HG02763 (cell line): Measurements from ENCODE around the gene PLAAT4.
"Not testable (repeated sequence)": the region's sequence is repeated elsewhere in the genome, so short reads cannot be mapped to it uniquely, and the experiment has no call there.

Experiments
- ATAC-seq: cut with Tn5 transposase; IDR thresholded peaks from one replicate; pipeline ENCODE4 v1.9.1; 2021; ENCODE audit warnings: mild to moderate bottlenecking, moderate library complexity; ENCODE audit not compliant: unreplicated experiment

The PLAAT4 gene

GRCh38 chr11:63564784-63565350, 28.3 kb downstream of the PLAAT4 start:
- ATAC-seq = no peak

GRCh38 chr11:63567044-63567840, 30.6 kb downstream of the PLAAT4 start:
- ATAC-seq = peak; percentile 67

- no peak for ATAC-seq
Measured at GRCh38 chr11:63569570-63569969, 33.0 kb downstream of the PLAAT4 start.

GRCh38 chr11:63572026-63572688, 35.5 kb downstream of the PLAAT4 start:
- peak; percentile 57 for ATAC-seq

- ATAC-seq = no peak
Measured at GRCh38 chr11:63573881-63574855, 37.6 kb downstream of the PLAAT4 start.

- no peak for ATAC-seq
Measured at GRCh38 chr11:63574856-63575602, 38.4 kb downstream of the PLAAT4 start.

GRCh38 chr11:63578882-63579281, 42.3 kb downstream of the PLAAT4 start:
- ATAC-seq = not testable (repeated sequence)

GRCh38 chr11:63581224-63581623, 44.6 kb downstream of the PLAAT4 start:
- not testable (repeated sequence) for ATAC-seq

GRCh38 chr11:63583357-63583677, 46.7 kb downstream of the PLAAT4 start:
- no peak for ATAC-seq

GRCh38 chr11:63586451-63587166, 50.0 kb downstream of the PLAAT4 start:
- ATAC-seq = no peak

- ATAC-seq = no peak
Measured at GRCh38 chr11:63589000-63589399, 52.4 kb downstream of the PLAAT4 start.

GRCh38 chr11:63590024-63590788, 53.6 kb downstream of the PLAAT4 start:
- ATAC-seq = no peak

GRCh38 chr11:63592975-63593395, 56.4 kb downstream of the PLAAT4 start:
- no peak for ATAC-seq

- no peak for ATAC-seq
Measured at GRCh38 chr11:63595296-63595695, 58.7 kb downstream of the PLAAT4 start.
